Endothelial cell of umbilical vein (primary cell): ENCODE data around the gene ATG4D.

ENCODE experiments used
- CTCF ChIP-seq, 2 donors: IDR thresholded peaks; 1 replicate in 1 of 2; 2 replicates in 1 of 2; pipeline ENCODE4 v1.5.1; 2011; ENCODE audit warnings: low read length in 2 of 2, mild to moderate bottlenecking in 2 of 2, moderate library complexity in 2 of 2, control low read depth in 1 of 2, inconsistent platforms in 1 of 2, low read depth in 1 of 2; ENCODE audit not compliant: insufficient read depth in 1 of 2; ENCODE audit errors: extremely low read depth in 1 of 2
- EZH2 ChIP-seq: IDR thresholded peaks from 2 replicates; pipeline ENCODE4 v1.6.1; 2012; ENCODE audit warnings: borderline replicate concordance, low read depth, mild to moderate bottlenecking, moderate library complexity, low read length, inconsistent platforms; ENCODE audit not compliant: severe bottlenecking
- FOS ChIP-seq: IDR thresholded peaks from 2 replicates; pipeline ENCODE4 v1.6.1; 2011; ENCODE audit warnings: mild to moderate bottlenecking, low read length, moderate library complexity, borderline replicate concordance; ENCODE audit not compliant: insufficient read depth
- MAX ChIP-seq: IDR thresholded peaks from 2 replicates; pipeline ENCODE4 v1.6.1; 2011; ENCODE audit not compliant: insufficient read depth, insufficient read length
- POLR2AphosphoS5 ChIP-seq: IDR thresholded peaks from 2 replicates; pipeline ENCODE4 v1.6.1; 2012; ENCODE audit warnings: low read depth, mild to moderate bottlenecking, control low read depth, low read length, moderate library complexity; ENCODE audit not compliant: insufficient read depth

- TF ChIP-seq CTCF (IDR thresholded peaks at IDR 0.05; ENCODE audit: extremely low read depth in 1 of 2, insufficient read depth in 1 of 2, low read depth in 1 of 2, low read length in 2 of 2) (no peak), POLR2AphosphoS5 (no peak), FOS (no peak), MAX (no peak), EZH2 (no peak)
These were observed 46.3 kb upstream of the ATG4D start for GRCh38 chr19:10497371-10497770.
